Kidney (tissue), 14 donors: ENCODE measurements around the gene PDILT. TPM values are rescaled to one million over a fixed set of nuclear protein-coding genes. Genes with fewer than 3 reads are reported as not detected.

Experiments used
- DNase-seq, 5 donors: peaks; one replicate each; pipeline ENCODE4 v3.0.0-alpha.2; 2013 to 2020
- FAIRE-seq: peaks from 2 replicates; lab custom pipeline; 2012; peaks lifted over from hg19 to GRCh38; lab: Jason Lieb, UNC
- H3K27ac ChIP-seq, 2 donors: one replicate each; pipeline ENCODE4 v1.7.0; 2013; ENCODE audit warnings: low read depth in 2 of 2, low read length in 2 of 2, inconsistent platforms in 1 of 2
- H3K27me3 ChIP-seq: one replicate; pipeline ENCODE4 v1.7.1; 2013; ENCODE audit warnings: low read length, inconsistent platforms; ENCODE audit not compliant: control insufficient read depth, insufficient read depth
- H3K36me3 ChIP-seq, 3 donors: one replicate each; pipeline versions ENCODE4 v1.7.0 to v1.7.1; 2013; ENCODE audit warnings: low read length in 3 of 3, control low read depth in 1 of 3, inconsistent platforms in 1 of 3; ENCODE audit not compliant: insufficient read depth in 3 of 3, control insufficient read depth in 2 of 3
- H3K4me1 ChIP-seq, 3 donors: one replicate each; pipeline versions ENCODE4 v1.7.0 to v1.7.1; 2013; ENCODE audit warnings: low read length in 3 of 3, inconsistent platforms in 1 of 3, low read depth in 1 of 3; ENCODE audit not compliant: control insufficient read depth in 2 of 3, insufficient read depth in 2 of 3
- H3K4me3 ChIP-seq, 3 donors: one replicate each; pipeline versions ENCODE4 v1.7.0 to v1.8.1; 2013; ENCODE audit warnings: low read length in 3 of 3, control low read depth in 1 of 3, inconsistent platforms in 1 of 3
- H3K9ac ChIP-seq, 3 donors: one replicate each; pipeline versions ENCODE4 v1.7.0 to v1.7.1; 2013; ENCODE audit warnings: low read length in 3 of 3, control low read depth in 1 of 3, inconsistent platforms in 1 of 3
- H3K9me3 ChIP-seq, 3 donors: one replicate each; pipeline versions ENCODE4 v1.7.0 to v1.7.1; 2013; ENCODE audit warnings: low read length in 3 of 3, control low read depth in 1 of 3, inconsistent platforms in 1 of 3; ENCODE audit not compliant: control insufficient read depth in 2 of 3, insufficient read depth in 1 of 3
- CTCF ChIP-seq: IDR thresholded peaks from 3 replicates; pipeline ENCODE4 v1.5.1; 2012; ENCODE audit warnings: mild to moderate bottlenecking, moderate library complexity, borderline replicate concordance; ENCODE audit not compliant: insufficient read depth; ENCODE audit errors: extremely low read depth
- intact Hi-C: fragments of 100-400 bp; cut with DNase I; formaldehyde crosslinking; loops from one replicate; pipeline ENCODE4 v1.11.1; 2022
- polyA plus RNA-seq: library from polyadenylated mRNA; stranded (reverse); fragments of 350-450 nt; fragmentation: Illumina TruSeq; extraction: RNeasy Lipid Tissue Mini Kit (QIAGEN cat#74804); gene quantifications from one replicate; pipeline ENCODE4 v1.2.3, GENCODE V29; 2014; ENCODE audit warnings: low read depth, low replicate concordance; ENCODE audit not compliant: insufficient read depth
- total RNA-seq: library from RNA; stranded (reverse); fragmentation: NEBNext Ultra II Directional; extraction: Animal tissue kit (Norgen Biotek cat#: 25700); gene quantifications from one replicate; pipeline ENCODE4 v1.2.1, GENCODE V29; 2021
- donor health status: control.
- donor health status: control.
- donor health status: control.
- donor health status: control.
- donor health status: control.
- donor health status: DM: yes; HTN: yes; CAD: no.
- donor health status: Normal renal cell carcinoma (clear cell type).

The PDILT gene
- total and polyA plus RNA-seq, 2 donors from 2014 or later = not detected

GRCh38 chr16:20415541-20415940 lies 11.0 kb upstream of the PDILT start:
- Histone ChIP-seq H3K27me3 (no peaks in the 10 kb centered on the region), H3K27ac (no peak overlapping the region), H3K36me3 (no peaks in the 10 kb centered on the region), H3K9me3 (no peaks in the 10 kb centered on the region), H3K4me3 (no peak overlapping the region), H3K4me1 (peaks cover 0 to 3% (median 0%) of the 10 kb centered on the region in 3 donors), H3K9ac (no peak overlapping the region)
- FAIRE-seq = no peak
- no peak for TF ChIP-seq CTCF
- intact Hi-C loops = no loop called here
- DNase-seq = no peak

GRCh38 chr16:20411055-20411454 lies 6.5 kb upstream of the PDILT start:
- FAIRE-seq (no peak), DNase-seq (no peak)
- H3K36me3 ChIP-seq = no peaks in the 10 kb centered on the region
- H3K27ac ChIP-seq = no peak overlapping the region
- H3K27me3 ChIP-seq = no peaks in the 10 kb centered on the region
- no peak overlapping the region for H3K4me3 ChIP-seq
- H3K9me3 ChIP-seq = no peaks in the 10 kb centered on the region
- intact Hi-C loops = no loop called here
- TF ChIP-seq CTCF = no peak
- peaks cover 0 to 6% (median 0%) of the 10 kb centered on the region in 3 donors for H3K4me1 ChIP-seq
- H3K9ac ChIP-seq = no peak overlapping the region

GRCh38 chr16:20410121-20410723 lies 5.7 kb upstream of the PDILT start:
- Histone ChIP-seq H3K4me1 (peaks cover 0 to 6% (median 0%) of the 10 kb centered on the region in 3 donors), H3K27me3 (no peaks in the 10 kb centered on the region), H3K9me3 (no peaks in the 10 kb centered on the region), H3K36me3 (no peaks in the 10 kb centered on the region), H3K4me3 (peak overlapping the region in 2 of 3 donors; percentile 25 to 49), H3K27ac (peak overlapping the region; percentile 55 to 63), H3K9ac (peak overlapping the region in 1 of 3 donors; percentile 34)
- TF ChIP-seq CTCF = no peak
- DNase-seq = no peak
- no peak for FAIRE-seq
- intact Hi-C loops = no loop called here
